Heart left ventricle (tissue), 16 donors: ENCODE results near the gene AP3S2. TPM values are rescaled to one million over a fixed set of nuclear protein-coding genes. Genes with fewer than 3 reads are reported as not detected.

Experiments
- ATAC-seq, 4 donors: fragments of 200-7000 bp; cut with Tn5 transposase; one replicate each; pipeline ENCODE4 v1.9.1; 2020 to 2022; ENCODE audit warnings: moderate library complexity in 4 of 4, mild to moderate bottlenecking in 3 of 4, moderate number of reproducible peaks in 1 of 4
- DNase-seq, 5 donors: peaks; one replicate each; pipeline ENCODE4 v3.0.0-alpha.2; 2020
- H3K27ac ChIP-seq, 12 donors: fragments of 200-600 bp; sonication (generic) in 4 of 12; one replicate each; pipeline versions ENCODE4 v1.5.0 to v1.8.0; 2016 to 2022; ENCODE audit warnings: mild to moderate bottlenecking in 2 of 12
- H3K27me3 ChIP-seq, 9 donors: fragments of 200-600 bp; sonication (generic) in 2 of 9; one replicate each; pipeline versions ENCODE4 v1.5.1 to v1.8.0; 2016 to 2022; ENCODE audit warnings: mild to moderate bottlenecking in 3 of 9
- H3K36me3 ChIP-seq, 9 donors: fragments of 200-600 bp; sonication (generic) in 2 of 9; one replicate each; pipeline versions ENCODE4 v1.5.0 to v1.8.0; 2018 to 2022; ENCODE audit warnings: mild to moderate bottlenecking in 2 of 9
- H3K4me1 ChIP-seq, 12 donors: fragments of 200-600 bp; sonication (generic) in 4 of 12; one replicate each; pipeline versions ENCODE4 v1.5.0 to v1.8.0; 2016 to 2022; ENCODE audit warnings: mild to moderate bottlenecking in 3 of 12
- H3K4me3 ChIP-seq, 12 donors: fragments of 200-600 bp; sonication (generic) in 4 of 12; one replicate each; pipeline versions ENCODE4 v1.5.0 to v1.8.0; 2017 to 2022; ENCODE audit warnings: mild to moderate bottlenecking in 9 of 12, moderate library complexity in 4 of 12
- H3K9me3 ChIP-seq, 12 donors: fragments of 200-600 bp; sonication (generic) in 4 of 12; one replicate each; pipeline versions ENCODE4 v1.5.0 to v1.8.0; 2016 to 2022; ENCODE audit warnings: mild to moderate bottlenecking in 1 of 12
- POLR2A ChIP-seq, 2 donors: fragments of 450-650 bp; IDR thresholded peaks; one replicate each; pipeline ENCODE4 v1.6.1; 2017; ENCODE audit warnings: antibody characterized with exemption in 2 of 2, mild to moderate bottlenecking in 2 of 2, moderate library complexity in 2 of 2
- WGBS, 4 donors: extraction: QIAGEN DNeasy Blood & Tissue Kit in 2 of 4; methylation state at CpG; one replicate each; pipeline versions ENCODE4 v1.1.5 to v1.1.7; 2013 to 2018; 5-methylcytosine and 5-hydroxymethylcytosine counted together
- intact Hi-C, 10 donors: fragments of 100-400 bp; cut with DNase I; formaldehyde crosslinking; loops; one replicate each; pipeline versions ENCODE4 v1.11.1 to v1.14.2; 2022
- polyA plus RNA-seq, 2 donors: library from polyadenylated mRNA; stranded (reverse); fragments of 200-250 nt; gene quantifications; one replicate each; pipeline ENCODE4 v1.2.3, GENCODE V29; 2013
- total RNA-seq, 9 donors: library from RNA; depleted of rRNA in 2 of 9; stranded (reverse); fragments of >200 nt in 2 of 9; fragmentation: NEBNext Ultra II Directional in 3 of 9; extraction: Animal tissue kit (Norgen Biotek cat#: 25700) in 3 of 9; gene quantifications; one replicate each; pipeline versions ENCODE4 v1.1.0 to v1.2.4, GENCODE V29; 2016 to 2023
- TF ChIP-seq, protein P1 (sequence below), 12 donors: fragments of 200-600 bp; sonication (generic) in 4 of 12; IDR thresholded peaks; one replicate each; pipeline versions ENCODE4 v1.5.0 to v1.8.0; 2018 to 2022; ENCODE audit warnings: antibody characterized with exemption in 12 of 12, mild to moderate bottlenecking in 5 of 12
- donor health status: ischemic (EF 13 %, LVEDD 7.1; RV severe dilation, severe dysfunction).
- donor health status: healthy with polysubstance abuse.
- donor health status: DM: no; HTN: yes; CAD: no.
- donor health status: DM: no; HTN: no; CAD: no.
- donor health status: ischemic (EF 25% LVEDD 6.9; RV normal size, moderate dysfunction).
- donor health status: ischemic (EF 25% LVEDD 5.7; RV mildly dilated, moderate dysfunction).
- donor health status: healthy.
- donor health status: DM: yes; HTN: yes; CAD: no.
- donor health status: ischemic (EF 35%, LVEDD 5.7; RV mildly dilated, moderate dysfunction).
- donor health status: nonischemic (EF 11% LVEDD 7.7; RV severe dilation, severe dysfunction).
- donor health status: DM: yes; HTN: yes; CAD: no.
- donor health status: PGD.
- donor health status: ischemic (EF 29% LVEDD 5.4; RV normal size, mild dysfunction).
- donor health status: nonischemic (EF 23%, LVEDD 6.1; RV moderate dilation, normal function).

AP3S2 gene
- total and polyA plus RNA-seq, 11 donors: 15.4 to 64.6 (median 43.3) TPM

GRCh38 chr15:89815769-89816168 is 78.0 kb downstream of the AP3S2 start:
- no peak for DNase-seq
- 95 to 98% (median 96%) methylated on average over 3 of the region's 3 CpGs for WGBS, 4 donors
- H3K27ac ChIP-seq: no peak overlapping the region
- no peak overlapping the region for H3K4me3 ChIP-seq
- TF ChIP-seq, protein P1, sequence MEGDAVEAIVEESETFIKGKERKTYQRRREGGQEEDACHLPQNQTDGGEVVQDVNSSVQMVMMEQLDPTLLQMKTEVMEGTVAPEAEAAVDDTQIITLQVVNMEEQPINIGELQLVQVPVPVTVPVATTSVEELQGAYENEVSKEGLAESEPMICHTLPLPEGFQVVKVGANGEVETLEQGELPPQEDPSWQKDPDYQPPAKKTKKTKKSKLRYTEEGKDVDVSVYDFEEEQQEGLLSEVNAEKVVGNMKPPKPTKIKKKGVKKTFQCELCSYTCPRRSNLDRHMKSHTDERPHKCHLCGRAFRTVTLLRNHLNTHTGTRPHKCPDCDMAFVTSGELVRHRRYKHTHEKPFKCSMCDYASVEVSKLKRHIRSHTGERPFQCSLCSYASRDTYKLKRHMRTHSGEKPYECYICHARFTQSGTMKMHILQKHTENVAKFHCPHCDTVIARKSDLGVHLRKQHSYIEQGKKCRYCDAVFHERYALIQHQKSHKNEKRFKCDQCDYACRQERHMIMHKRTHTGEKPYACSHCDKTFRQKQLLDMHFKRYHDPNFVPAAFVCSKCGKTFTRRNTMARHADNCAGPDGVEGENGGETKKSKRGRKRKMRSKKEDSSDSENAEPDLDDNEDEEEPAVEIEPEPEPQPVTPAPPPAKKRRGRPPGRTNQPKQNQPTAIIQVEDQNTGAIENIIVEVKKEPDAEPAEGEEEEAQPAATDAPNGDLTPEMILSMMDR (IDR thresholded peaks at IDR 0.05): no peak
- no peak for TF ChIP-seq POLR2A (IDR thresholded peaks at IDR 0.05)
- intact Hi-C loops: no loop called here
- peaks cover 8 to 39% (median 22%) of the 10 kb centered on the region in 9 donors for H3K27me3 ChIP-seq
- peaks cover 0 to 6% (median 0%) of the 10 kb centered on the region in 12 donors for H3K9me3 ChIP-seq
- peaks cover 0 to 35% (median 11%) of the 10 kb centered on the region in 12 donors for H3K4me1 ChIP-seq
- H3K36me3 ChIP-seq: no peaks in the 10 kb centered on the region
- no peak for ATAC-seq

DNA sequence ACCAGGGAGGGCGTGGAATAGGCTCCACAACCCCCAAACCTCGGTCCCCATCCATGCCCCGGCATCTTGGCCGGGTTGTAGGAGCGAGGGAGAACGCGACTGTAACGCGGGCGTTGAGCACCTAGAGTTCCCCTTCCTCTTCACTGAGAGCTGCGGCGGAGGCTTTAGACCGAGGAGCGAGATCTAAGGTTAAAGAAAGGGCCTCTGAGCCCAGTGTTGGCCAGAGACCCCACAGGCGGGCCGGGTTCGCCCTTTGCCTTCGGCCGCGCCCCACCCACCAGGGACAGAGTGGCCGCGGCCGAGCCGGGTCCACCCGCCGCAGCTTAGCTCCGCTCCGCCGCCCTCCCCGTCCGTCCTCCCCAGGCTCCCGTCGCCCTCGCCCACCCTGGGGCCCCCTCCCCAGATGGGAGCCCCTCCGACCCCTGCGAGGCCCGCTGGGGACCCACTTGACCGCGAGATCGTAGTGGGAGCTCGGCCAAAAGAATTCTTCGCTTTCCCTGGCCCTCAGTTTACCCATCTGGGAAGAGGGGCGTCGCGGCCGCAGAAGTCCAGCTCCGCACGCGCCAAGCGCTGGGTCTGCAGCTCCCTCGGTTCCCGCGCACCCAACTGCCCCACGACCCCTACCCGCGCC is 79.6 kb downstream of the AP3S2 start:
- ATAC-seq: peak in 2 of 4 donors; percentile 12 to 17
- peaks cover 0 to 38% (median 12%) of the 10 kb centered on the region in 12 donors for H3K4me1 ChIP-seq
- H3K9me3 ChIP-seq: peaks cover 0 to 6% (median 0%) of the 10 kb centered on the region in 12 donors
- no peak for TF ChIP-seq POLR2A (IDR thresholded peaks at IDR 0.05)
- TF ChIP-seq, protein P1 (IDR thresholded peaks at IDR 0.05): no peak
- DNase-seq: no peak
- intact Hi-C loops: no loop called here
- H3K36me3 ChIP-seq: no peaks in the 10 kb centered on the region
- WGBS, 4 donors: 9 to 13% (median 10%) methylated on average over 25 to 56 of the region's 56 CpGs
- peaks cover 8 to 39% (median 22%) of the 10 kb centered on the region in 9 donors for H3K27me3 ChIP-seq
- peak overlapping the region; percentile 24 to 69 (median 53) for H3K4me3 ChIP-seq
- H3K27ac ChIP-seq: peak overlapping the region in 8 of 12 donors; percentile 11 to 78 (median 32)

GRCh38 chr15:89813381-89814111 is 80.2 kb downstream of the AP3S2 start:
- 71 to 90% (median 79%) methylated on average over 12 to 13 of the region's 13 CpGs for WGBS, 4 donors
- no peak for DNase-seq

DNA sequence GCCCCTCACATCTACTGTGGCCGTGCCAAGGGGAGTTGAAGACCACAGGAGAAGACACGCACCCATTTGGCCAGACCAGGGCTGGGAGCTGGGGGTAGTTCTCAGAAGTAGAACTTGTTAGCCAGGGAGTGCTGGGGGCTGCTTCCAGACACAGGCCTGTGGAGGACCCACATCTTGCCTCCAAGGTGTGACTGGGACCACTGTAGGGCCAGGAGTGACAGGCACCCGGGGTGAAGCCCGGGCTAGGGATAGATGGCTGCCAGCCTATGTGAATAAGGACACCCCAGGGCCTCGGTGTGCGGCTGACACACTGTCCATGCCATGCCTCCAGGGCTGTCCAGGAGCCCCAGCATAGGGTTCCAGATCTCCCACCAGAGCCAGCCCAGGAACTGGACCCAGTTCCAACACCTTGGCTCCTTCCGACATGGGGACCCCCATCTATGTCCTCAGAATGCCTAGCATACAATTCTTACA is 80.9 kb downstream of the AP3S2 start:
- H3K9me3 ChIP-seq: peaks cover 0 to 6% (median 0%) of the 10 kb centered on the region in 12 donors
- 98 to 100% (median 98%) methylated on average over 6 to 7 of the region's 7 CpGs for WGBS, 4 donors
- DNase-seq (peak in 1 of 5 donors; percentile 60), ATAC-seq (no peak)
- peaks cover 0 to 44% (median 12%) of the 10 kb centered on the region in 12 donors for H3K4me1 ChIP-seq
- peak overlapping the region in 1 of 12 donors; percentile 69 for H3K4me3 ChIP-seq
- TF ChIP-seq POLR2A (IDR thresholded peaks at IDR 0.05): no peak
- TF ChIP-seq, protein P1 (IDR thresholded peaks at IDR 0.05): no peak
- peak overlapping the region in 2 of 12 donors; percentile 18 to 54 for H3K27ac ChIP-seq
- intact Hi-C loops: no loop called here
- peaks cover 8 to 39% (median 22%) of the 10 kb centered on the region in 9 donors for H3K27me3 ChIP-seq
- no peaks in the 10 kb centered on the region for H3K36me3 ChIP-seq

More at GRCh38 chr15:89813381-89814111, 80.2 kb downstream of the AP3S2 start:
- Histone ChIP-seq H3K27ac (peak overlapping the region in 2 of 12 donors; percentile 66 to 78), H3K27me3 (peaks cover 8 to 39% (median 22%) of the 10 kb centered on the region in 9 donors), H3K4me1 (peaks cover 0 to 44% (median 12%) of the 10 kb centered on the region in 12 donors), H3K4me3 (peak overlapping the region in 10 of 12 donors; percentile 46 to 69 (median 54)), H3K36me3 (no peaks in the 10 kb centered on the region), H3K9me3 (peaks cover 0 to 6% (median 0%) of the 10 kb centered on the region in 12 donors)
- intact Hi-C loops: no loop called here
- no peak for TF ChIP-seq POLR2A (IDR thresholded peaks at IDR 0.05)
- no peak for ATAC-seq
